Endodermal cell (in vitro differentiated cells): ENCODE measurements around the gene TTC9C. TPM values are rescaled to one million over a fixed set of nuclear protein-coding genes. Genes with fewer than 3 reads are reported as not detected.

Experiments used
- DNase-seq: peaks from one replicate; pipeline ENCODE4 v3.0.0-alpha.2; 2017
- H3K27ac ChIP-seq: 2 replicates; pipeline ENCODE4 v1.5.1; 2013; ENCODE audit warnings: mild to moderate bottlenecking, low read depth, low read length, moderate library complexity
- H3K27me3 ChIP-seq: 2 replicates; pipeline ENCODE4 v1.6.1; 2013; ENCODE audit warnings: mild to moderate bottlenecking, low read length, moderate library complexity; ENCODE audit not compliant: insufficient read depth, control insufficient read depth, poor library complexity, severe bottlenecking
- H3K36me3 ChIP-seq: 2 replicates; pipeline ENCODE4 v1.7.0; 2013; ENCODE audit warnings: mild to moderate bottlenecking, low read length, moderate library complexity; ENCODE audit not compliant: control insufficient read depth, insufficient read depth
- H3K4me1 ChIP-seq: one replicate; pipeline ENCODE4 v1.7.0; 2013; ENCODE audit warnings: low read length; ENCODE audit not compliant: control insufficient read depth, insufficient read depth
- H3K4me3 ChIP-seq: 2 replicates; pipeline ENCODE4 v1.5.1; 2013; ENCODE audit warnings: mild to moderate bottlenecking, low read length, moderate library complexity
- H3K9ac ChIP-seq: 2 replicates; pipeline ENCODE4 v1.6.1; 2013; ENCODE audit warnings: mild to moderate bottlenecking, low read length, moderate library complexity; ENCODE audit not compliant: poor library complexity, severe bottlenecking; ENCODE audit errors: extremely low read depth
- H3K9me3 ChIP-seq: 2 replicates; pipeline ENCODE4 v1.6.1; 2013; ENCODE audit warnings: mild to moderate bottlenecking, low read length, moderate library complexity; ENCODE audit not compliant: control insufficient read depth
- H3K27ac Mint-ChIP-seq: 2 replicates; pipeline ENCODE4 v1.8.0; 2020; ENCODE audit warnings: mixed read lengths
- H3K27me3 Mint-ChIP-seq: 2 replicates; pipeline ENCODE4 v1.8.0; 2021; ENCODE audit warnings: mild to moderate bottlenecking, mixed read lengths; ENCODE audit not compliant: insufficient read depth
- H3K36me3 Mint-ChIP-seq: 2 replicates; pipeline ENCODE4 v1.8.0; 2020; ENCODE audit warnings: low read depth, mixed read lengths
- H3K4me1 Mint-ChIP-seq: 2 replicates; pipeline ENCODE4 v1.8.0; 2020; ENCODE audit warnings: mixed read lengths
- H3K4me3 Mint-ChIP-seq: 2 replicates; pipeline ENCODE4 v1.8.0; 2020; ENCODE audit warnings: mild to moderate bottlenecking, moderate library complexity, mixed read lengths
- H3K9me3 Mint-ChIP-seq: 2 replicates; pipeline ENCODE4 v1.8.0; 2020; ENCODE audit warnings: mild to moderate bottlenecking, mixed read lengths
- CTCF ChIP-seq: fragments of 200-600 bp; sonication (generic); conservative IDR thresholded peaks from 2 replicates; pipeline ENCODE4 v1.5.0; 2021; ENCODE audit warnings: antibody characterized with exemption, mild to moderate bottlenecking
- WGBS, 2 experiments: methylation state at CpG; one replicate each; pipeline versions ENCODE4 v1.1.5 to v1.1.7; 2013; ENCODE audit warnings: missing lambda C conversion rate in 2 of 2, mixed read lengths in 1 of 2; ENCODE audit not compliant: insufficient coverage in 1 of 2, insufficient read length in 1 of 2; 5-methylcytosine and 5-hydroxymethylcytosine counted together
- total RNA-seq, 2 donors: library from RNA; stranded (reverse); fragmentation: NEBNext Ultra II Directional in 1 of 2; extraction: Animal tissue kit (Norgen Biotek cat#: 25700) in 1 of 2; gene quantifications; 2 replicates in 1 of 2; 3 replicates in 1 of 2; pipeline ENCODE4 v1.2.1, GENCODE V29; 2021

Gene TTC9C
- total RNA-seq, 2 donors from 2014 or later: 40.0 to 55.4 TPM

GRCh38 chr11:62707277-62707861, 20.9 kb upstream of the TTC9C start, which contains the start of the genes BSCL2 and GNG3:
TSS of gene BSCL2 (minus strand) at chr11:62707424. CDS start at chr11:62707195, 229 bp downstream.
TSS of gene GNG3 (plus strand) at chr11:62707676. CDS start at chr11:62708296, 620 bp downstream.
- peaks cover 25% of the 10 kb centered on the region for H3K36me3 Mint-ChIP-seq
- no peak for TF ChIP-seq CTCF
- peaks cover 52% of the 10 kb centered on the region for H3K36me3 ChIP-seq
- peak; percentile 99 for DNase-seq
- H3K27ac Mint-ChIP-seq: peak within 1 kb of the TSS; percentile 97
- no peaks in the 10 kb centered on the region for H3K27me3 Mint-ChIP-seq
- H3K9me3 ChIP-seq: no peaks in the 10 kb centered on the region
- peaks cover 27% of the 10 kb centered on the region for H3K4me1 ChIP-seq
- H3K9me3 Mint-ChIP-seq: no peaks in the 10 kb centered on the region
- peak within 1 kb of the TSS; percentile 81 for H3K27ac ChIP-seq
- 29 to 38% methylated on average over 8 to 9 of the region's 10 CpGs for whole genome bisulfite sequencing, 2 experiments
- peak within 1 kb of the TSS; percentile 83 for H3K4me3 Mint-ChIP-seq
- H3K4me1 Mint-ChIP-seq: peaks cover 40% of the 10 kb centered on the region
- no peaks in the 10 kb centered on the region for H3K27me3 ChIP-seq
- H3K4me3 ChIP-seq: peak within 1 kb of the TSS; percentile 97
- H3K9ac ChIP-seq: peak within 1 kb of the TSS; percentile 48

- no peak for DNase-seq
- peaks cover 27% of the 10 kb centered on the region for H3K4me1 ChIP-seq
- H3K27ac ChIP-seq: no peak overlapping the region
- H3K4me3 ChIP-seq: peak overlapping the region; percentile 88
- H3K27me3 Mint-ChIP-seq: no peaks in the 10 kb centered on the region
- peak overlapping the region; percentile 97 for H3K27ac Mint-ChIP-seq
- no peak for TF ChIP-seq CTCF
- H3K36me3 Mint-ChIP-seq: peaks cover 31% of the 10 kb centered on the region
- H3K36me3 ChIP-seq: peaks cover 57% of the 10 kb centered on the region
- H3K27me3 ChIP-seq: no peaks in the 10 kb centered on the region
- no peaks in the 10 kb centered on the region for H3K9me3 ChIP-seq
- 81 to 85% methylated on average over 5 of the region's 5 CpGs for WGBS, 2 experiments
- peaks cover 42% of the 10 kb centered on the region for H3K4me1 Mint-ChIP-seq
- no peaks in the 10 kb centered on the region for H3K9me3 Mint-ChIP-seq
- H3K9ac ChIP-seq: peak overlapping the region; percentile 84
- H3K4me3 Mint-ChIP-seq: peak overlapping the region; percentile 73
Measured at GRCh38 chr11:62708392-62708791, 19.9 kb upstream of the TTC9C start.

GRCh38 chr11:62708793-62709192, 19.5 kb upstream of the TTC9C start:
- Histone ChIP-seq H3K4me1 (peaks cover 27% of the 10 kb centered on the region), H3K27me3 (no peaks in the 10 kb centered on the region), H3K36me3 (peaks cover 57% of the 10 kb centered on the region), H3K9ac (peak overlapping the region; percentile 84), H3K27ac (peak overlapping the region; percentile 83), H3K9me3 (no peaks in the 10 kb centered on the region), H3K4me3 (peak overlapping the region; percentile 88)
- peak; percentile 83 for DNase-seq
- peaks cover 46% of the 10 kb centered on the region for H3K4me1 Mint-ChIP-seq
- no peaks in the 10 kb centered on the region for H3K27me3 Mint-ChIP-seq
- TF ChIP-seq CTCF: no peak
- peak overlapping the region; percentile 97 for H3K27ac Mint-ChIP-seq
- peak overlapping the region; percentile 73 for H3K4me3 Mint-ChIP-seq
- WGBS, 2 experiments: 31 to 60% methylated on average over 3 to 7 of the region's 7 CpGs
- H3K9me3 Mint-ChIP-seq: no peaks in the 10 kb centered on the region
- H3K36me3 Mint-ChIP-seq: peaks cover 35% of the 10 kb centered on the region
